K562 treated with DMSO at 1 percent for 4 hours (cell line): ENCODE measurements around the gene TERB2. TPM values are rescaled to one million over a fixed set of nuclear protein-coding genes. Genes with fewer than 3 reads are reported as not detected.

Source experiments
- total RNA-seq: library from RNA; unstranded; fragments of 300-600 nt; gene quantifications from 2 replicates; pipeline ENCODE4 v1.2.3, GENCODE V29; 2022; ENCODE audit not compliant: insufficient read depth

Gene TERB2, protein sequence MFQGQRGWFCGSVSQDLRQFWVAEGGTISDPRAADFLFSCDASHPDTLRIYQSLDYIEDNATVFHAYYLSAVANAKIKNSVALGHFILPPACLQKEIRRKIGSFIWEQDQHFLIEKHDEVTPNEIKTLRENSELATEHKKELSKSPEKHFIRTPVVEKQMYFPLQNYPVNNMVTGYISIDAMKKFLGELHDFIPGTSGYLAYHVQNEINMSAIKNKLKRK
- not detected in 2 replicates for total RNA-seq

DNA sequence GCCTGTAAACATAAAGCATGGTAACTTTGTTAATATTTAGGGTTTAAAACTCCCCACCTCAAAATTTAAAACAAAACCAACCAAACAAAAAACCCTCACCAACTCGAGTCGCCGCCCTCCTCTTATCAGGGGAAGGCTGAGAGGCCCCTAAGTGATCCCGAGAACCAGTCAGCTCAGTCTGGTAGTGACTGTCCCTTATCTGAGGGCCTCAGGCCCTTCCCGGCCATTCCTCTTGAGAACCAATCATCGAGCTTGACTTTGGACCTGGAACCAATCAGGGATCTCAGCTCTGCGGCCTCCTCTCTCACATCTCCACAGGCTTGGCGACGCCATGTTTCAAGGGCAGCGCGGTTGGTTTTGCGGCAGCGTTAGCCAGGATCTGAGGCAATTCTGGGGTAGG, at the start of gene TERB2:
Gene TERB2 (plus strand): TSS at position 300 of the 400 bp plus-strand sequence. CDS start 32 bp downstream, at position 332.

DNA sequence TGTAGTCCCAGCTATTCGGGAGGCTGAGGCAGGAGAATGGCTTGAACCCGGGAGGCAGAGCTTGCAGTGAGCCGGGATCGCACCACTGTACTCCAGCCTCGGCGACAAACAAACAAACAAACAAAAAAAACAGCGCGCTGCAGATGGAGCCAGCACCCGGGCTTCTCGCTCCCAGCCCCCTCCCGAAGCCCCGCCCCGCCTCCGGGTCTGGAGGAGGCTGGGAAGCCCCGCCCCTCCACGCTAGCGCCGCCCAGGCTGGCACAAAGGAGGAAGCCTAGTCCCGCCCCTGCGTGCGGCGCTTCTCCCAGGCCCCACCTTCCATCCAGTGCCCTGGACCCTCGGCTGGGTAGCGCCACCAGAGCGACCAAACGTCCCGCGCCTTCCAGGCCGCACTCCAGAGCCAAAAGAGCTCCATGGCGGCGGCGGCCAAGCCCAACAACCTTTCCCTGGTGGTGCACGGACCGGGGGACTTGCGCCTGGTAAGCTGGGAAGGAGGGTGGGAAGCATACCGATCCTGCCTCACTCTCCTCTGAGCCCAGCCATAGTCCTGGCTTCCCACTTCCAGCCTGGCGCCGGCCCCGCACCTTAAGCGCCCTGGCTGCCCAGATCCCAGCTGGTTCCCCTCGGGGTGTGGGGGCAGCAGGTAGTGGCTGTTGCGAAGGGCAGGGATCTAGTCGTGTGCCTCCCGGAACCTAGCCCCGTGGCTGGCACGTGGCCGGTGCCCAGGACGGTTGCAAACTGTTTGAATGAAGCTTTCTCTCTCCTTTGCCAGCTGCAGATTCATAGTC, 66.6 kb downstream of the TERB2 start, which contains the start of gene SORD:
Gene SORD (plus strand): TSS at position 325 of the 788 bp plus-strand sequence. CDS start 89 bp downstream, at position 414.

Other genes with a start within 250 kb of the TERB2 start
- not detected in 2 replicates for gene PATL2, start 245.4 kb upstream of the TERB2 start, total RNA-seq
- gene B2M, start 245.2 kb upstream of the TERB2 start, total RNA-seq: 1,267 and 1,452 TPM in 2 replicates
- 2.9 and 7.1 TPM in 2 replicates for gene TRIM69, start 220.2 kb upstream of the TERB2 start, total RNA-seq
- 25.6 and 44.8 TPM in 2 replicates for gene SORD, start 66.5 kb downstream of the TERB2 start, total RNA-seq
- not detected in 2 replicates for gene DUOX2, start 157.5 kb downstream of the TERB2 start, total RNA-seq
- not detected in 2 replicates for gene DUOXA2, start 157.6 kb downstream of the TERB2 start, total RNA-seq
- gene DUOXA1, start 173.2 kb downstream of the TERB2 start, total RNA-seq: not detected in 2 replicates
- gene DUOX1, start 173.3 kb downstream of the TERB2 start, total RNA-seq: 0.52 TPM in 1 of 2 replicates, not detected in the other
- gene SHF, start 231.3 kb downstream of the TERB2 start, total RNA-seq: 1.5 and 2.2 TPM in 2 replicates